GM12878 (cell line): ENCODE results near the gene PUSL1. TPM values are rescaled to one million over a fixed set of nuclear protein-coding genes. Genes with fewer than 3 reads are reported as not detected.
A peak's percentile ranks its signal among the peaks of the same experiment; 100 is the strongest.

Experiments used
- ATAC-seq: fragments of 200-7000 bp; cut with Tn5 transposase; 3 replicates; pipeline ENCODE4 v1.9.1; 2020; ENCODE audit warnings: mild to moderate bottlenecking, moderate library complexity
- BruUV-seq: library from RNA; stranded (reverse); fragments of 400-500 nt; replicated peaks from 2 replicates; lab custom pipeline; 2021; lab: Mats Ljungman, UMichigan
- CTCF ChIA-PET: fragments of 300-600 bp; sonication (Branson Sonifier 250); formaldehyde crosslinking; extraction: SDS; loops from one replicate; lab custom pipeline; 2021; ENCODE audit warnings: inconsistent platforms; lab: Yijun Ruan, JAX
- POLR2A ChIA-PET: fragments of 350-600 bp; formaldehyde crosslinking; extraction: SDS; loops from one replicate; lab custom pipeline; 2021; ENCODE audit warnings: inconsistent platforms; lab: Charles Lee
- RAD21 ChIA-PET: fragments of 300-600 bp; sonication (Branson Sonifier 250); formaldehyde crosslinking; loops from one replicate; lab custom pipeline; 2023; ENCODE audit warnings: antibody characterized with exemption; ENCODE audit not compliant: unreplicated experiment; lab: Charles Lee
- SMC1A ChIA-PET: fragments of 300-600 bp; sonication (Branson Sonifier 250); formaldehyde crosslinking; loops from one replicate; lab custom pipeline; 2023; ENCODE audit not compliant: unreplicated experiment, uncharacterized antibody; lab: Charles Lee
- DNase-seq: peaks from one replicate; pipeline ENCODE4 v3.0.0-alpha.2; 2011; ENCODE audit warnings: low read depth, low spot score
- FAIRE-seq: peaks from 3 replicates; lab custom pipeline; 2011; peaks lifted over from hg19 to GRCh38; lab: Jason Lieb, UNC
- H2AFZ ChIP-seq: 2 replicates; pipeline ENCODE4 v1.6.0; 2011; ENCODE audit warnings: low read depth, low read length, control low read depth; ENCODE audit not compliant: control insufficient read depth
- H3K27ac ChIP-seq: 2 replicates; pipeline ENCODE4 v1.5.1; 2011; ENCODE audit warnings: control low read depth; ENCODE audit not compliant: control insufficient read depth, insufficient read depth
- H3K27me3 ChIP-seq, 2 experiments: replicated peaks in 1 of 2; 2 replicates each; pipeline versions ENCODE4 v1.6.0 to v1.6.1; 2011; ENCODE audit warnings: low read length in 1 of 2; ENCODE audit not compliant: control insufficient read depth in 2 of 2, insufficient read depth in 2 of 2
- H3K36me3 ChIP-seq, 2 experiments: 2 replicates each; pipeline ENCODE4 v1.5.1; 2011; ENCODE audit warnings: low read length in 1 of 2; ENCODE audit not compliant: control insufficient read depth in 2 of 2, insufficient read depth in 2 of 2
- H3K4me1 ChIP-seq: 2 replicates; pipeline ENCODE4 v1.6.1; 2011; ENCODE audit warnings: mild to moderate bottlenecking, low read length, moderate library complexity, mixed read lengths; ENCODE audit not compliant: control insufficient read depth, insufficient read depth
- H3K4me2 ChIP-seq: 2 replicates; pipeline ENCODE4 v1.6.0; 2011; ENCODE audit warnings: control low read depth; ENCODE audit not compliant: control insufficient read depth, insufficient read depth
- H3K4me3 ChIP-seq: fragments of 200-600 bp; sonication (generic); 2 replicates; pipeline ENCODE4 v1.5.1; 2016
- H3K79me2 ChIP-seq: 2 replicates; pipeline ENCODE4 v1.6.0; 2011; ENCODE audit warnings: low read length; ENCODE audit not compliant: control insufficient read depth, insufficient read depth
- H3K9ac ChIP-seq: 2 replicates; pipeline ENCODE4 v1.8.0; 2011; ENCODE audit warnings: low read length, control low read depth, mixed read lengths; ENCODE audit not compliant: control insufficient read depth, insufficient read depth
- H3K9me3 ChIP-seq: replicated peaks from 3 replicates; pipeline ENCODE4 v1.5.1; 2011; ENCODE audit warnings: mild to moderate bottlenecking, low read length; ENCODE audit not compliant: control insufficient read depth, insufficient read depth
- H4K20me1 ChIP-seq: 2 replicates; pipeline ENCODE4 v1.6.0; 2011; ENCODE audit not compliant: control insufficient read depth, insufficient read depth
- BCL3 ChIP-seq: IDR thresholded peaks from 2 replicates; pipeline ENCODE4 v1.6.1; 2011; ENCODE audit warnings: borderline replicate concordance, low read depth, mild to moderate bottlenecking, moderate library complexity, low read length; ENCODE audit not compliant: insufficient read depth, poor library complexity, severe bottlenecking
- CREB1 ChIP-seq: IDR thresholded peaks from 2 replicates; pipeline ENCODE4 v1.6.1; 2012; ENCODE audit warnings: low read depth, mild to moderate bottlenecking, inconsistent platforms
- CREM ChIP-seq: IDR thresholded peaks from 2 replicates; pipeline ENCODE4 v1.6.1; 2014; ENCODE audit warnings: antibody characterized with exemption, low read depth
- NFIC ChIP-seq: IDR thresholded peaks from 2 replicates; pipeline ENCODE4 v1.6.1; 2012; ENCODE audit warnings: low read depth, mild to moderate bottlenecking, inconsistent platforms, low read length, moderate library complexity
- REST ChIP-seq: IDR thresholded peaks from 2 replicates; pipeline ENCODE4 v1.6.1; 2012; ENCODE audit warnings: mild to moderate bottlenecking, low read depth, low read length
- TCF3 ChIP-seq: IDR thresholded peaks from 2 replicates; pipeline ENCODE4 v1.6.1; 2012; ENCODE audit warnings: low read depth, mild to moderate bottlenecking, low read length, borderline replicate concordance; ENCODE audit not compliant: insufficient read depth
- WGBS: methylation state at CpG from one replicate; pipeline ENCODE4 v1.1.6; 2016; ENCODE audit warnings: low lambda C conversion rate; ENCODE audit not compliant: insufficient replicate concordance, insufficient coverage; ENCODE audit errors: missing lambda C conversion rate; 5-methylcytosine and 5-hydroxymethylcytosine counted together
- in situ Hi-C: fragments of 300-500 bp; cut with MboI; formaldehyde crosslinking; loops from 9 replicates; pipeline ENCODE4 v1.14.3; 2018; ENCODE audit warnings: mixed read lengths
- intact Hi-C: fragments of 100-400 bp; cut with micrococcal nuclease; formaldehyde crosslinking; loops from one replicate; pipeline ENCODE4 v1.14.2; 2022; ENCODE audit not compliant: unreplicated experiment
- polyA plus RNA-seq, 11 experiments: library from polyadenylated mRNA; depleted of rRNA in 4 of 11; unstranded in 6 of 11; stranded (reverse) in 5 of 11; fragments of >200 nt; fragmentation: Nextera tagmentation in 4 of 11; fragmentation: Illumina TruSeq in 1 of 11; extraction: Ambion mirVana in 4 of 11; extraction: Trizol in 1 of 11; gene quantifications; 1 replicate in 1 of 11; 2 replicates in 10 of 11; pipeline versions ENCODE4 v1.2.1 to v1.2.3, GENCODE V29; 2011 to 2016; ENCODE audit warnings: inconsistent platforms in 2 of 11, missing spikeins in 2 of 11, low read depth in 1 of 11
- total RNA-seq, 4 experiments: library from RNA; depleted of rRNA in 3 of 4; stranded (reverse); fragments of >200 nt in 3 of 4; fragmentation: Illumina TruSeq in 1 of 4; extraction: Trizol in 1 of 4; gene quantifications; 2 replicates each; pipeline versions ENCODE4 v1.2.1 to v1.2.3, GENCODE V29; 2013 to 2021

The PUSL1 gene
- total and polyA plus RNA-seq, 10 of the 15 experiments (the other 5 are each of a cell fraction or from before 2014, with no cell fraction given): 0.16 to 28.4 (median 15.1) TPM

DNA sequence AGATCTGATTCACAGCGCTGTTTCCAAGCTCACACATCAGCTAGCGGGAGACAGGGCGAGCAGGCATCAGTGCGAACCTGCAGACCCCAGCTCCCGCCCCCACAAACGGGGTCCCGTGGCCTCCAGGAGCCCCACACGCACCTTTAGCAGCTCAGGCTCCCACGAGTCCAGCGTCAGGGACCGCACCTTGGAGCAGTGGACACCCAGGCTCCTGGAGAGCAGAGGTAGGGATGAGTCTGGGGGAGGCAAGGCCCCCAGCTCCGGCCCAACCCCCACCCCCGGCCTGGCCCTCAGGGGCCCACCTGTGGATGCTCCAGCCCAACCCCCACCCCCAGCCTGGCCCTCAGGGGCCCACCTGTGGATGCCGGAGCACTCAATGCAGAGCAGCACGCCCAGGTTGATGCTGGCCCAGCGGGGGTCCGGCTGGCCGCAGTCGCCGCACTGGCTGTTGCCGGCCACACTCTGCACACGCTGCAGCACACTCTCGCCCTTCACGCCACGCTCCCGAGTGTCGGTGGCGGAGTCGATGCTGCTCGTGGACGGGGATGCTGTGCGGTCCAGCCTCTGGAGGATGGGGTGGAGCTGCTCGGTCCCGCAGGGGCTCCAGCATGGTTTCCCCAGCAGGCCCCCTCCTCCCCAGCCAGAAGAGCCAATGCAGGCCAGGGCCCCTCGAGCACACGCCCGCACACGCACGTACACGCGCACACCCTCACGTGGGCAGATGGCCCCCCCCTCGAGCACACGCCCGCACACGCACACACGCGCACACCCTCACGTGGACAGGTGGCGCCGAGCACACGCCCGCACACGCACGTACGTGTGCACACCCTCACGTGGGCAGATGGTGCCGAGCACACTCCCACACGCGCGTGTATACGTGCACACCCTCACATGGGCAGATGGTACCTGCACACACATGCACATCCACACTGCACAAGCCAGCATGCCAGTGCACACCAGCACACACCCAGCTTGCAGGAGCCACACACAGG lies 12.0 kb upstream of the PUSL1 start:
- RAD21 ChIA-PET: no interaction called here
- DNase-seq: no peak
- no peak for TF ChIP-seq NFIC
- TF ChIP-seq REST: no peak
- peak; percentile 34 for TF ChIP-seq BCL3
- no peak for TF ChIP-seq CREM
- TF ChIP-seq CREB1: no peak
- peak; percentile 44; the same call in 1 of the 2 replicates for TF ChIP-seq TCF3
- no peak overlapping the region for H3K4me2 ChIP-seq
- POLR2A ChIA-PET: no interaction called here
- no peak for FAIRE-seq
- H3K36me3 ChIP-seq: no peaks in the 10 kb centered on the region
- H2AFZ ChIP-seq: no peak overlapping the region
- no peaks in the 10 kb centered on the region for H4K20me1 ChIP-seq
- H3K27me3 ChIP-seq: no peaks in the 10 kb centered on the region
- no peak overlapping the region for H3K27ac ChIP-seq
- SMC1A ChIA-PET: no interaction called here
- H3K9ac ChIP-seq: no peak overlapping the region
- no peak for ATAC-seq
- CTCF ChIA-PET: no interaction called here
- intact Hi-C loops: no loop called here
- BruUV-seq: no TSS peak
- in situ Hi-C loops: no loop called here
- H3K79me2 ChIP-seq: no peaks in the 10 kb centered on the region
- H3K9me3 ChIP-seq: no peaks in the 10 kb centered on the region
- 95% methylated on average over 46 of the region's 62 CpGs for WGBS
- H3K4me3 ChIP-seq: no peak overlapping the region
- no peaks in the 10 kb centered on the region for H3K4me1 ChIP-seq
